NCI-H345 treated with DMSO at 0.1 percent for 48 hours (cell line): ENCODE results near the gene TENM4.

Experiments
- DNase-seq: peaks from one replicate; lab custom pipeline; 2025; ENCODE audit not compliant: unreplicated experiment; lab: John Stamatoyannopoulos, UW

TENM4 gene

GRCh38 chr11:78878631-78879030 is 562.2 kb downstream of the TENM4 start:
- no peak for DNase-seq

GRCh38 chr11:78876676-78877075 is 564.2 kb downstream of the TENM4 start:
- no peak for DNase-seq

- no peak for DNase-seq
Measured at GRCh38 chr11:78870655-78871054, 570.2 kb downstream of the TENM4 start.

GRCh38 chr11:78869293-78869692 is 571.5 kb downstream of the TENM4 start:
- no peak for DNase-seq

GRCh38 chr11:78868563-78868962 is 572.3 kb downstream of the TENM4 start:
- no peak for DNase-seq

GRCh38 chr11:78860720-78861422 is 580.0 kb downstream of the TENM4 start:
- DNase-seq: no peak

- DNase-seq: no peak
Measured at GRCh38 chr11:78857688-78858087, 583.1 kb downstream of the TENM4 start.

- DNase-seq: no peak
Measured at GRCh38 chr11:78856211-78856610, 584.6 kb downstream of the TENM4 start.

- DNase-seq: no peak
Measured at GRCh38 chr11:78855116-78855515, 585.7 kb downstream of the TENM4 start.

GRCh38 chr11:78853521-78853920 is 587.3 kb downstream of the TENM4 start:
- no peak for DNase-seq

GRCh38 chr11:78851878-78852586 is 588.8 kb downstream of the TENM4 start:
- no peak for DNase-seq

- DNase-seq: no peak
Measured at GRCh38 chr11:78850078-78850477, 590.8 kb downstream of the TENM4 start.

- DNase-seq: no peak
Measured at GRCh38 chr11:78846269-78846668, 594.6 kb downstream of the TENM4 start.

- no peak for DNase-seq
Measured at GRCh38 chr11:78845496-78845895, 595.3 kb downstream of the TENM4 start.

- DNase-seq: no peak
Measured at GRCh38 chr11:78841456-78842060, 599.3 kb downstream of the TENM4 start.

- no peak for DNase-seq
Measured at GRCh38 chr11:78840623-78841022, 600.2 kb downstream of the TENM4 start.

GRCh38 chr11:78840200-78840599 is 600.6 kb downstream of the TENM4 start:
- DNase-seq: no peak

- DNase-seq: peak; percentile 8
Measured at GRCh38 chr11:78838417-78838816, 602.4 kb downstream of the TENM4 start.

- DNase-seq: no peak
Measured at GRCh38 chr11:78835646-78836045, 605.2 kb downstream of the TENM4 start.

GRCh38 chr11:78834886-78835285 is 605.9 kb downstream of the TENM4 start:
- DNase-seq: no peak

GRCh38 chr11:78833237-78833636 is 607.6 kb downstream of the TENM4 start:
- no peak for DNase-seq

- DNase-seq: no peak
Measured at GRCh38 chr11:78832226-78832947, 608.4 kb downstream of the TENM4 start.
